GM08714 (cell line): Measurements from ENCODE around the gene TRAPPC2L.

Source experiments
- H3K4me3 ChIP-seq: fragments of 200-500 bp; sonication (Bioruptor generic); 2 replicates; pipeline ENCODE4 v1.5.1; 2014; ENCODE audit warnings: mild to moderate bottlenecking, low read length, inconsistent platforms
- ZNF274 ChIP-seq: IDR thresholded peaks from 2 replicates; pipeline ENCODE4 v1.6.1; 2012; ENCODE audit warnings: mild to moderate bottlenecking, low read depth, low read length

Gene TRAPPC2L

DNA sequence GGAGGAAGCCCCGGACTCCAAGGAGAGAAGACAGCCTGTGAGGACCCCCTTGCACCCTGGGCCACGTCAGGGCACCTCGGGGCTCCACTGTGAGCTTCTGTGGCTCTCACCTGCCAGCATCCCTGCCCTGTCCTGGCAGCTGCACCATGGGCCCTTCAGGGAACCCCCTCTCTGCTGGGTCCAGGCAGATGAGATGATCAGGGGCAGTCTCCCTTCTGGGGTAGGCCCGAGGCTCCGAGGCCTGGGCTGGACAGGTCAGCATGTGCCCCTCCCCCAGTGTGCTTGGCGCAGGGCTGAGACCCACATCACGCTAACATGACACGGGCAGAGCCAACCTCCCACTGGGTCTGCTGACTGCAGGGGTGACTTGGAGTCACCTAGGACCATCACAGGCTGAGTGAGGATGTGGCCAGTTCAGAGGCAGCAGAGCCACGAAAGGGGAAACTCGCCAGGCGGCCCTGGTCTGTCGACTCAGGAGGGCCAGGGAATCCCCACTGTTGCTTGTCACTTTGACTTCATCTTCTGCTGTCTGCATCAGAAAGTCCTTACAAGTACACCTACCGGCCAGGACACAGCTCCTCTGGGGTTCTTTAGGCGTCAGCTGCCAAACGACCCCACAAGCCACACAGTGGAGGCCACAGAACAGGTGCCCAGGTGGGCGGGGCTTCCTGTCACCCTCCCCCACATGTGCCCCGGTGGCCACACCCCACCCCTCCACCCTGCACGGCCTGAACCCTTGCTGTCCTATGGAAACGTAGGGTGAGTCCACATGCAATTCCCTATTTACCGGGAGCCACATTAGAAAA is 2.4 kb upstream of the TRAPPC2L start:
- no peak for TF ChIP-seq ZNF274
- H3K4me3 ChIP-seq: no peak overlapping the region

DNA sequence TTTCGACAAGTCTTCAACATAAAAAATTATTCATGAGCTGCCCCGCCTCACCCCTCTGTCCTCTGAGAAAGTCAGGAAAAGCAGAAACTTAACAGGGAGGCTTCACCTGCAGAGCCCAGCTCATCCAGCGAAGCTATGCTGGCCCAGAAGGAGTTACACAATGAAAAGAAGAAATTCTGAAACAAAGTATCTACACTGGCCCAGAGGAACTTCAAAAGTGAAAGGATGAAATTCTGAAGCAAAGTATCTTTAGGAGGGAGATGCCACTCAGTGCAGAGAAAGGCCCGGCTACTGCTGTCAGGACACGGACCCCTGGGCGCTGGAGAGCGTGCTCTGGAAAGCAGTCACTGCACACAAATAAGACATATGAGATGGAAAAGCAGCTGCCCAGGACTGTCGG is 1.8 kb upstream of the TRAPPC2L start:
- no peak overlapping the region for H3K4me3 ChIP-seq
- TF ChIP-seq ZNF274: no peak

DNA sequence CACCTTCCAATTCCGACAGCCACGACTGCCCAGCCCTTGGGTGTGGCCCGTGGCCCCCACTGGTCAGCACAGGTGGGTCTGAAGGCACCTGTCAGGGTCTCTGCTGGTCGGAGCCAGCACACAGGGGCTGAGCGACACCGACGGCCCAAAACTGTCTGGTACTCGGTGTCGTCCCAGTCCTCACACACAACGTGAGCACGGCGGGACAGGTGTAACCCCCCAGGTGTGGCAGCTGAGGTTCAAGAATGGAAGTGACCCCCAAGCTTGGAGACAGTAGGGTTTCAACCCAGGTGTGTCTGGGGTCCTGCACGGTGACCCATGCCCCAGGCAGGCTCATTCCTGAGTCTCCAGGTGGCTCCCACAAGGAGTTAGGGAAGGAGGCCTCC is 1.2 kb upstream of the TRAPPC2L start:
- no peak for TF ChIP-seq ZNF274
- no peak overlapping the region; the same call in 1 of the 2 replicates for H3K4me3 ChIP-seq

DNA sequence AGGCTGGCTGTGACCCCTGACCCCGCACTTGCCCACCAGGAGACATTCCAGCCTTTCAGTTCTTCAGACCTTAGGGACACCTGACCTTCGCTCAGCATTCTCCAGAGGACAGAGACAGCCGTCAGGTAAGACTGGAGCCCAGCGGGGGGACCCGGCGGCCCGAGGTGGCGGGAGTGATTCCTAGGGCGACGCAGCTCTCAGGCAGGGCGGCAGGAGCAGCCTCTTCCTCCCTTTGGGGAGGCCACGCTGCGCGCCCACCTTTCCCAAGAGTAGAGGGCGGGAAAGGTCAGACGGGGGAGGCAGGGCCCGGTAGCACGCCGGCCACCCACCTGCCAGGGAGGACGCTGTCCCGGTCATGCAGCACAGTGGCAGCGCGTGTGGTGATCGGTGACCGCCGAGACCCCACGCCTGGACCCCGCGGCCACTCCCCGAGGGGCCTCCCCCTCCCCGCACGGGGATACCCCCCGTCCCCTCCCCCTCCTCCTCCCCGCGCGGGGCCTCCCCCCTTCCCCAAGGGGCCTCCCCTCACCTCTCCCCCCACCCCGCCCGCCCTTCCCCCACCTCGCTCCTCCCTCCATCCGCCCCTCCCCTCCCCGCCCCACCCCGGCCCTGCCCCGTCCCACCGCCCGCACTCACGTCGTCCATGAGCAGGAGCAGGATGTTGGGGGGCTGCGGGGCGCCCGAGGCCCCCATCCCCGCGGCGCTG is 652 bp upstream of the TRAPPC2L start:
- peak overlapping the region; percentile 59; the same call in 1 of the 2 replicates for H3K4me3 ChIP-seq
- TF ChIP-seq ZNF274: no peak

DNA sequence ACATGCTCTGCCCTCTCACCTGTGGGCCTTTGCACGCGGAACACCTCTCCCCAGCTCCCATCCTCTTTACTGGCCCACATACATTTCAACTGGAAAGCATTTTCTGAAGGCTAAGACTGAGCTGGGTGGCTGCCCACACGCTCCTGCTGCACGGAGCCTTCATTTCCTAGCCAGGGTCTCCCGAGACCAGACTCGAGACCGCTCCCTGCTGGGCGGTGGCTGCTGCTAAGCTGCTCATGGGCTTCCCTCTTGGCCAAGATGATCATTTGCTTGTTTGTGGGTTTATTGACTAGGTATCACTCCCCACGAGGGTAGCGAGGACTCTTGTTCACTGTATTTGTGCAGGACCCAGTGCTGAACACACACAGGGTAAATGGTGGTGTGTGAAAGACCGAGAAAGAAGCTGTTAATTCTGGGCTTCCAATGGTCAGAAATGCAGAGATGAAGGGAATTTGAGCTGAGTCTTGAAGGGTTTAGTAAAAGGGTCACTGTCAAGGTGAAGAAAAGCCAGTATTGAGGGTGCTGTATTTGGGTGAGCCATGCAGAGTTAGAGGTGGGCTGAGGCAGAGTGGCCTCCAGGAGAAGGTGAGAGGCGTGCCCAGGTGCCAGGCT is 907 bp downstream of the TRAPPC2L start:
- no peak for TF ChIP-seq ZNF274
- peak overlapping the region; percentile 85 for H3K4me3 ChIP-seq

GRCh38 chr16:88859381-88860091 is 2.6 kb downstream of the TRAPPC2L start:
- H3K4me3 ChIP-seq: no peak overlapping the region
- no peak for TF ChIP-seq ZNF274

DNA sequence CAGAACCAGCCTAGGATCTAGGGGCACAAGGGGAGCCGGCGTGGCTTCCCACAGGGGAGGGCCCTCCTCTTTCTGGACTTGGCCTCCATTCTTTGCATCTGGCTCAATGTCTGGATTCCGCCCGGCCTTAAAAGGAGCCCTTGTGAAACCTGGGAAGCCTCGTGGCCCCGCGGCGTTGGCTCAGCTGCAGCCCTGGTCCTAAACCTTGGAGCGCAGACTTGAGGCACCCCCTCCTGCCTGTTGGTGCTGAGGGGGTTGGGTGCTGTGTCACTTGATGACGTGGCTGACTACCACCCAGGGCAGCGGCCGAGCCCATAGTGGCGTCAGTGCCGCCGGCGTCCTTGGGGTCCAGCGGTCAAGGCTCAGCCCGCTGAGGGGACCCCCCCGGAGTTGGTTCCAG is 4.4 kb downstream of the TRAPPC2L start:
- no peak overlapping the region for H3K4me3 ChIP-seq
- no peak for TF ChIP-seq ZNF274

DNA sequence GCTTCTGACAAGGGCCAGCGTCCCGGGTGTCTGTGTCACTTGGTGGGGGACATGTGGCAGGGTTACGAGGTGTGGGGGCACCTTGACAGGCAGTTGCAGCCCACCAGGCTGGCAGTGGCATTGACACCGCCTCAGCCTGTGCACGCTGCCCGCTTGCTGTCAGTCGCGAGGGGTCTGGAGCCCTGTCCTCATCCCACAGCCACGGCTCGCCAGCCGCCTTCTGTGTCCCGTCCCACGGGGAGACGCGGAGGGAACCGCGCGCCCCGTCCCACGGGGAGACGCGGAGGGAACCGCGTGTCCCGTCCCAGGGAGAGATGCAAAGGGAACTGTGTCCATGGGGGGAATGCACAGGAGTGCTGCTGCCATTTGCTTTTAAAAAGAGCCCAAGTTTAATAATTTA is 6.0 kb downstream of the TRAPPC2L start:
- TF ChIP-seq ZNF274: no peak

DNA sequence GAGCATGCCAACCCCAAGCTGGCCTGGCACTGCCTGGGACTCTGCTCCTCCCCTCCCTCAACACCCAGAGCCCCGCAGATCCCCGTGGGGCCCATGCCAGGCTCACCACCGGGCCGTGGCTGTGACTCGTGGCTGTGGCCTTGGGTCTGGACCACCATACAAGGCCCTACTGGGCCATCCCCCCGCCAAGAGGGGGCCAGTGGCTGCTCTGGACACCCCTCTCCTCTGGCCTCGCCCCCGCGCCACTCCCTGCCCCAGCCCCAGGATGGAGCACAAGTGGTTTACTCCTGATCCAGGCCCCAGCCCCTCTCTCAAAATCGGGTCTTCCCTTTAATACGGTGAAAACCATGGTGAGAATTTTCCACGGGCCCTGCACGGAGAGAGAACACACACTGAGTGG is 6.5 kb downstream of the TRAPPC2L start:
- H3K4me3 ChIP-seq: no peak overlapping the region
- no peak for TF ChIP-seq ZNF274

More for the DNA sequence above, 6.0 kb downstream of the TRAPPC2L start:
- no peak overlapping the region for H3K4me3 ChIP-seq

GRCh38 chr16:88864099-88864498 is 7.2 kb downstream of the TRAPPC2L start:
- no peak for TF ChIP-seq ZNF274

DNA sequence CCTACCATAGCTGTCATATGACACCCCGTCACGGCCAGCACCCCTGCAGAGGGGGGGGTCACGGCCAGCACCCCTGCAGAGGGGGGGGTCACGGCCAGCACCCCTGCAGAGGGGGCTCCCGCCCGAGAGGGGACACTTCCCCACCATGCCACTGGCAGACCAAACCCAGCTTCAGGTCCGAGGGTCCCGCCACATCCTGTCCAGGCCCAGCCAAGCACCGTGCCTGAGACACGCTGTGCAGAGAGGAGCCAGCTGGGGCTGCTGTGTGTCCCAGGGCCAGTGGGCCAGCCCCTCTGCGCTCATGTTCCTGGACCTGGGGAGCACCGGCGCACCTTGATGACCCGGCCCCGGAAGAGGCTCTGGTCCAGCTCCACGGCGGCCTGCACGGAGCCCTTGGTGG is 7.6 kb downstream of the TRAPPC2L start:
- no peak for TF ChIP-seq ZNF274
- H3K4me3 ChIP-seq: no peak overlapping the region

More at GRCh38 chr16:88864099-88864498, 7.2 kb downstream of the TRAPPC2L start:
- no peak overlapping the region for H3K4me3 ChIP-seq

DNA sequence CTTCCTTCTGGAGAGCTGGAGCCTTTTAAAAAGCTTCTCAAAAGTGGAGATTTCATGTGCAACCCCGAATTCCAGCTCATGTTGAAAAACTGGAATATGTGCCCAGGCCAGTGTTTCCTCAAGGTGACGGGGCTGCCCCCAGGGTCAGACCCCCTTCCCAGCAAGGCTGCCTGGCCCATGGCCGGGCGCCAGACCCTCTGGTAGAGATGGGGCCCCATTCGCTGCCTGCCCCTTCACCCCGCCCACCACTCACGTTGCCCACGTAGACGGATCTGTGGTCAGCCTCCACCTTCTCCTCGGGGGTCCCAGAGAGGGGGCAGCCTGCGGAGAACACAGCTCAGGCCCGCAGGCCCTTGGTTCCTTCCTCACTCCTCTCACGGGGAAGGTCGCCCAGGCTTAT is 8.4 kb downstream of the TRAPPC2L start:
- H3K4me3 ChIP-seq: no peak overlapping the region
- TF ChIP-seq ZNF274: no peak

- TF ChIP-seq ZNF274: no peak
- H3K4me3 ChIP-seq: no peak overlapping the region
Observed at GRCh38 chr16:88865742-88866141, 8.8 kb downstream of the TRAPPC2L start.
